ENCODE measurements around the gene AP2S1. TPM values are rescaled to one million over a fixed set of nuclear protein-coding genes. Genes with fewer than 3 reads are reported as not detected.
A peak's percentile ranks its signal among the peaks of the same experiment; 100 is the strongest.
"Not testable (repeated sequence)": the region's sequence is repeated elsewhere in the genome, so short reads cannot be mapped to it uniquely, and the experiment has no call there.

AP2S1 gene
- total RNA-seq, 1 experiment from 2014 or later: 146 TPM

GRCh38 chr19:46856062-46857022, 5.7 kb upstream of the AP2S1 start:
- ATAC-seq (peak; percentile 79), DNase-seq (ENCODE audit: low read depth, low spot score) (no peak)
- Histone ChIP-seq H3K9me3 (ENCODE audit: control insufficient read depth, insufficient read depth, low read depth, low read length) (no peaks in the 10 kb centered on the region), H3K27ac (ENCODE audit: low read length) (peak overlapping the region; percentile 87), H3K4me1 (ENCODE audit: control insufficient read depth, insufficient read depth, low read length) (peaks cover 14% of the 10 kb centered on the region), H3K4me3 (ENCODE audit: low read depth in 2 of 2, low read length in 2 of 2) (peak overlapping the region; percentile 43 to 73), H3K27me3 (ENCODE audit: control insufficient read depth, insufficient read depth, low read length) (no peaks in the 10 kb centered on the region), H3K36me3 (ENCODE audit: control insufficient read depth, insufficient read depth, low read length) (peaks cover under 1% of the 10 kb centered on the region; the same call in 1 of the 2 replicates)
- no TSS peak for BruUV-seq (replicated peaks)
- intact Hi-C loops (cut with micrococcal nuclease; ENCODE audit: unreplicated experiment) (no loop called here), in situ Hi-C loops (cut with HindIII; ENCODE audit: low pct_unique_long_range_greater_than_20kb, low sequenced_read_pairs) (no loop called here)
- TF ChIP-seq REST (IDR thresholded peaks at IDR 0.05; ENCODE audit: insufficient read depth in 1 of 2, low read depth in 2 of 2, low read length in 1 of 2) (no peak), SIN3A (IDR thresholded peaks at IDR 0.05; ENCODE audit: borderline replicate concordance, insufficient read depth, low read depth, low read length) (0 out of 2 replicates have a peak, but pooled peaks have one; percentile 34), CTCF (IDR thresholded peaks at IDR 0.05) (peak; percentile 89), TCF7L2 (IDR thresholded peaks at IDR 0.05; ENCODE audit: low read depth, low read length) (peak; percentile 68), POLR2AphosphoS5 (IDR thresholded peaks at IDR 0.05; ENCODE audit: low read depth, low read length) (no peak)
- ChIA-PET CTCF (interaction anchor here (0.5 kb wide), 1 partner anchor 16 kb away, joined by 4 read pairs; no protein-coding TSS in a partner anchor), POLR2A (no interaction called here)

GRCh38 chr19:46854698-46855097, 4.1 kb upstream of the AP2S1 start:
- intact Hi-C loops (cut with micrococcal nuclease; ENCODE audit: unreplicated experiment); H3K4me3 ChIP-seq (ENCODE audit: low read depth in 2 of 2, low read length in 2 of 2); in situ Hi-C loops (cut with HindIII; ENCODE audit: low pct_unique_long_range_greater_than_20kb, low sequenced_read_pairs); H3K36me3 ChIP-seq (ENCODE audit: control insufficient read depth, insufficient read depth, low read length); ATAC-seq; H3K9me3 ChIP-seq (ENCODE audit: control insufficient read depth, insufficient read depth, low read depth, low read length); BruUV-seq (replicated peaks); POLR2A ChIA-PET; H3K27ac ChIP-seq (ENCODE audit: low read length); H3K27me3 ChIP-seq (ENCODE audit: control insufficient read depth, insufficient read depth, low read length); DNase-seq (ENCODE audit: low read depth, low spot score): not testable (repeated sequence)
- CTCF ChIA-PET: interaction anchor here (0.5 to 0.7 kb wide), 2 partner anchors 25 to 139 kb away, joined by 11 to 16 read pairs; no protein-coding TSS in a partner anchor
- peaks cover 16% of the 10 kb centered on the region for H3K4me1 ChIP-seq (ENCODE audit: control insufficient read depth, insufficient read depth, low read length)

GRCh38 chr19:46852830-46853229, 2.2 kb upstream of the AP2S1 start:
- BruUV-seq (replicated peaks): no TSS peak
- no peak for ATAC-seq

More at GRCh38 chr19:46852830-46853229, 2.2 kb upstream of the AP2S1 start:
- no peaks in the 10 kb centered on the region for H3K9me3 ChIP-seq (ENCODE audit: control insufficient read depth, insufficient read depth, low read depth, low read length)
- POLR2A ChIA-PET: no interaction called here
- H3K36me3 ChIP-seq (ENCODE audit: control insufficient read depth, insufficient read depth, low read length): peaks cover 3% of the 10 kb centered on the region; the same call in 1 of the 2 replicates
- intact Hi-C loops (cut with micrococcal nuclease; ENCODE audit: unreplicated experiment) (no loop called here), in situ Hi-C loops (cut with HindIII; ENCODE audit: low pct_unique_long_range_greater_than_20kb, low sequenced_read_pairs) (no loop called here)
- no peaks in the 10 kb centered on the region for H3K27me3 ChIP-seq (ENCODE audit: control insufficient read depth, insufficient read depth, low read length)
- DNase-seq (ENCODE audit: low read depth, low spot score): no peak
- no peak overlapping the region for H3K27ac ChIP-seq (ENCODE audit: low read length)
- H3K4me3 ChIP-seq (ENCODE audit: low read depth in 2 of 2, low read length in 2 of 2): no peak overlapping the region
- peaks cover 12% of the 10 kb centered on the region for H3K4me1 ChIP-seq (ENCODE audit: control insufficient read depth, insufficient read depth, low read length)
- CTCF ChIA-PET: no interaction called here
- TF ChIP-seq REST (IDR thresholded peaks at IDR 0.05; ENCODE audit: insufficient read depth in 1 of 2, low read depth in 2 of 2, low read length in 1 of 2) (no peak), POLR2AphosphoS5 (IDR thresholded peaks at IDR 0.05; ENCODE audit: low read depth, low read length) (no peak), SIN3A (IDR thresholded peaks at IDR 0.05; ENCODE audit: borderline replicate concordance, insufficient read depth, low read depth, low read length) (no peak)

Measured in Panc1 (cell line).